ENCODE results near the gene PGM1.

The PGM1 gene

GRCh38 chr1:63705078-63705477 is 111.9 kb downstream of the PGM1 start:
- DNase-seq, result no peak

- no peak for DNase-seq
These were observed 116.1 kb downstream of the PGM1 start for GRCh38 chr1:63709267-63709828.

Data from right forelimb (tissue), 1 donor.